ENCODE data around the gene TDRD10. TPM values are rescaled to one million over a fixed set of nuclear protein-coding genes. Genes with fewer than 3 reads are reported as not detected.

Gene TDRD10
- total RNA-seq, 3 donors from 2014 or later: not detected

GRCh38 chr1:154548028-154548427, 46.0 kb downstream of the TDRD10 start:
- H3K9me3 Mint-ChIP-seq: no peaks in the 10 kb centered on the region
- H3K27me3 Mint-ChIP-seq (ENCODE audit: low read depth): peaks cover 2% of the 10 kb centered on the region
- peaks cover 25% of the 10 kb centered on the region for H3K36me3 Mint-ChIP-seq (ENCODE audit: insufficient read depth)
- no peak for DNase-seq
- no peak overlapping the region for H3K4me3 Mint-ChIP-seq
- no peak for ATAC-seq
- peaks cover 10% of the 10 kb centered on the region for H3K4me1 Mint-ChIP-seq (ENCODE audit: low read depth)

- Mint-ChIP-seq H3K27me3 (ENCODE audit: low read depth) (peaks cover 2% of the 10 kb centered on the region), H3K4me3 (peak overlapping the region; percentile 27), H3K9me3 (no peaks in the 10 kb centered on the region), H3K4me1 (ENCODE audit: low read depth) (peaks cover 10% of the 10 kb centered on the region), H3K36me3 (ENCODE audit: insufficient read depth) (peaks cover 34% of the 10 kb centered on the region)
- DNase-seq (no peak), ATAC-seq (no peak)
Observed at GRCh38 chr1:154549202-154549770, 47.3 kb downstream of the TDRD10 start.

- H3K4me1 Mint-ChIP-seq (ENCODE audit: low read depth): peaks cover 10% of the 10 kb centered on the region
- no peak for ATAC-seq
Observed at GRCh38 chr1:154550070-154550469, 48.1 kb downstream of the TDRD10 start.

GRCh38 chr1:154550657-154551056, 48.6 kb downstream of the TDRD10 start:
- H3K4me3 Mint-ChIP-seq: no peak overlapping the region
- no peaks in the 10 kb centered on the region for H3K9me3 Mint-ChIP-seq
- peaks cover 10% of the 10 kb centered on the region for H3K4me1 Mint-ChIP-seq (ENCODE audit: low read depth)
- DNase-seq (no peak), ATAC-seq (no peak)
- peaks cover 46% of the 10 kb centered on the region for H3K36me3 Mint-ChIP-seq (ENCODE audit: insufficient read depth)
- H3K27me3 Mint-ChIP-seq (ENCODE audit: low read depth): no peaks in the 10 kb centered on the region

More at GRCh38 chr1:154550070-154550469, 48.1 kb downstream of the TDRD10 start:
- peaks cover 42% of the 10 kb centered on the region for H3K36me3 Mint-ChIP-seq (ENCODE audit: insufficient read depth)
- H3K27me3 Mint-ChIP-seq (ENCODE audit: low read depth): no peaks in the 10 kb centered on the region
- DNase-seq: no peak
- H3K9me3 Mint-ChIP-seq: no peaks in the 10 kb centered on the region
- H3K4me3 Mint-ChIP-seq: no peak overlapping the region

- Mint-ChIP-seq H3K9me3 (no peaks in the 10 kb centered on the region), H3K4me3 (no peak overlapping the region), H3K36me3 (ENCODE audit: insufficient read depth) (peaks cover 48% of the 10 kb centered on the region), H3K4me1 (ENCODE audit: low read depth) (peaks cover 15% of the 10 kb centered on the region), H3K27me3 (ENCODE audit: low read depth) (no peaks in the 10 kb centered on the region)
- ATAC-seq (no peak), DNase-seq (no peak)
Observed at GRCh38 chr1:154551474-154551873, 49.5 kb downstream of the TDRD10 start.

- Mint-ChIP-seq H3K36me3 (ENCODE audit: insufficient read depth) (peaks cover 48% of the 10 kb centered on the region), H3K4me3 (no peak overlapping the region), H3K9me3 (no peaks in the 10 kb centered on the region), H3K4me1 (ENCODE audit: low read depth) (peaks cover 21% of the 10 kb centered on the region), H3K27me3 (ENCODE audit: low read depth) (no peaks in the 10 kb centered on the region)
- no peak for ATAC-seq
- DNase-seq: no peak
Observed at GRCh38 chr1:154552036-154552435, 50.0 kb downstream of the TDRD10 start.

GRCh38 chr1:154553056-154554030, 51.3 kb downstream of the TDRD10 start:
- Mint-ChIP-seq H3K4me3 (no peak overlapping the region), H3K9me3 (no peaks in the 10 kb centered on the region), H3K27me3 (ENCODE audit: low read depth) (no peaks in the 10 kb centered on the region), H3K4me1 (ENCODE audit: low read depth) (peaks cover 29% of the 10 kb centered on the region), H3K36me3 (ENCODE audit: insufficient read depth) (peaks cover 48% of the 10 kb centered on the region)
- no peak for ATAC-seq
- DNase-seq: no peak

GRCh38 chr1:154556422-154556821, 54.4 kb downstream of the TDRD10 start:
- peaks cover 20% of the 10 kb centered on the region for H3K4me1 Mint-ChIP-seq (ENCODE audit: low read depth)
- H3K4me3 Mint-ChIP-seq: peak overlapping the region; percentile 90
- no peaks in the 10 kb centered on the region for H3K27me3 Mint-ChIP-seq (ENCODE audit: low read depth)
- peaks cover 27% of the 10 kb centered on the region for H3K36me3 Mint-ChIP-seq (ENCODE audit: insufficient read depth)
- no peak for DNase-seq
- no peak for ATAC-seq
- H3K9me3 Mint-ChIP-seq: no peaks in the 10 kb centered on the region

- Mint-ChIP-seq H3K36me3 (ENCODE audit: insufficient read depth) (peaks cover 27% of the 10 kb centered on the region), H3K4me3 (peak overlapping the region; percentile 90), H3K27me3 (ENCODE audit: low read depth) (no peaks in the 10 kb centered on the region), H3K9me3 (no peaks in the 10 kb centered on the region), H3K4me1 (ENCODE audit: low read depth) (peaks cover 20% of the 10 kb centered on the region)
- ATAC-seq (no peak), DNase-seq (no peak)
Observed at GRCh38 chr1:154557248-154557938, 55.4 kb downstream of the TDRD10 start.

GRCh38 chr1:154557939-154558719, 56.1 kb downstream of the TDRD10 start, which contains the start of gene UBE2Q1:
Gene UBE2Q1, minus strand, starts transcription at chr1:154558662. Its CDS starts 109 bp downstream, at chr1:154558553.
- Mint-ChIP-seq H3K4me3 (peak within 1 kb of the TSS; percentile 90), H3K4me1 (ENCODE audit: low read depth) (peaks cover 20% of the 10 kb centered on the region), H3K27me3 (ENCODE audit: low read depth) (no peaks in the 10 kb centered on the region), H3K36me3 (ENCODE audit: insufficient read depth) (peaks cover 22% of the 10 kb centered on the region), H3K9me3 (no peaks in the 10 kb centered on the region)
- DNase-seq (peak; percentile 21), ATAC-seq (peak; percentile 6 to 70)

- Mint-ChIP-seq H3K36me3 (ENCODE audit: insufficient read depth) (peaks cover 16% of the 10 kb centered on the region), H3K4me1 (ENCODE audit: low read depth) (peaks cover 20% of the 10 kb centered on the region), H3K9me3 (no peaks in the 10 kb centered on the region), H3K27me3 (ENCODE audit: low read depth) (no peaks in the 10 kb centered on the region), H3K4me3 (peak overlapping the region; percentile 88)
- DNase-seq (peak; percentile 99), ATAC-seq (peak; percentile 94 to 95)
Observed at GRCh38 chr1:154558720-154559465, 56.9 kb downstream of the TDRD10 start.

- peak; percentile 78 for DNase-seq
- peak; percentile 50 to 54 for ATAC-seq
- peaks cover 20% of the 10 kb centered on the region for H3K4me1 Mint-ChIP-seq (ENCODE audit: low read depth)
- peak overlapping the region; percentile 88 for H3K4me3 Mint-ChIP-seq
- H3K9me3 Mint-ChIP-seq: no peaks in the 10 kb centered on the region
- H3K36me3 Mint-ChIP-seq (ENCODE audit: insufficient read depth): peaks cover 12% of the 10 kb centered on the region
- H3K27me3 Mint-ChIP-seq (ENCODE audit: low read depth): no peaks in the 10 kb centered on the region
Observed at GRCh38 chr1:154559466-154560044, 57.5 kb downstream of the TDRD10 start.

- H3K4me1 Mint-ChIP-seq (ENCODE audit: low read depth): peaks cover 5% of the 10 kb centered on the region
- DNase-seq (no peak), ATAC-seq (no peak)
- no peak overlapping the region for H3K4me3 Mint-ChIP-seq
- H3K9me3 Mint-ChIP-seq: no peaks in the 10 kb centered on the region
- no peaks in the 10 kb centered on the region for H3K36me3 Mint-ChIP-seq (ENCODE audit: insufficient read depth)
- peaks cover 36% of the 10 kb centered on the region for H3K27me3 Mint-ChIP-seq (ENCODE audit: low read depth)
Observed at GRCh38 chr1:154565876-154566275, 63.9 kb downstream of the TDRD10 start.

All from activated T-cell treated with anti-CD3 and anti-CD28 coated beads, Interleukin-2, amount 50 U/mL, for 4 hours (primary cell).